OCI-LY7 (cell line): Measurements from ENCODE around the gene NUP205.

ENCODE experiments used
- CTCF ChIP-seq: fragments of 200-600 bp; sonication (generic); conservative IDR thresholded peaks from 2 replicates; pipeline ENCODE4 v1.5.1; 2014; ENCODE audit warnings: mild to moderate bottlenecking, antibody characterized with exemption, low read length, moderate library complexity, mixed read lengths
- EZH2phosphoT487 ChIP-seq: fragments of 200-600 bp; sonication (generic); IDR thresholded peaks from 2 replicates; pipeline ENCODE4 v1.6.1; 2018; ENCODE audit warnings: low read depth, borderline replicate concordance, mild to moderate bottlenecking, mixed run types, antibody characterized with exemption, low read length, moderate library complexity, mixed read lengths

DNA sequence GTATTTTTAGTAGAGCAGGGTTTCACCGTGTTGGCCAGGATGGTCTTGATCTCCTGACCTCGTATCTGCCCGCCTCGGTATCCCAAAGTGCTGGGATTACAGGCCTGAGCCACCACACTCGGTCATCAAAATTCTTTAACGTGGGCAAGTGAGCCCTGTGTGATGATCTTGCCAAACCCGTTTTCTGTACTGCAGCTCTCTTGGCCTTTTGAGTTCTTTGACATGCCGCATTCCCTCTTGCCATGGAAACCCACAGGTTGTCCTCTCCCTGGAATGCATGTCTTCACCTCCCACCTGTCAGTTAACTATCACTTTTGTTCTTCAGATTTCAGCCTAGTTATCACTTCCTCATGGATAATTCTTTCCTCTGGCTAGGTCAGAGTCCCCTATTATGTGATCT, 5.0 kb downstream of the NUP205 start:
- no peak for TF ChIP-seq CTCF
- TF ChIP-seq EZH2phosphoT487, result no peak
